NT2/D1 (cell line): ENCODE results near the gene LCORL.
"Not testable (repeated sequence)": the region's sequence is repeated elsewhere in the genome, so short reads cannot be mapped to it uniquely, and the experiment has no call there.

Experiments used
- YY1 ChIP-seq: IDR thresholded peaks from 2 replicates; pipeline ENCODE4 v1.6.1; 2011; ENCODE audit not compliant: insufficient read length, insufficient read depth
- ZNF274 ChIP-seq: IDR thresholded peaks from 2 replicates; pipeline ENCODE4 v1.6.1; 2011; ENCODE audit warnings: mild to moderate bottlenecking, low read depth, low read length

DNA sequence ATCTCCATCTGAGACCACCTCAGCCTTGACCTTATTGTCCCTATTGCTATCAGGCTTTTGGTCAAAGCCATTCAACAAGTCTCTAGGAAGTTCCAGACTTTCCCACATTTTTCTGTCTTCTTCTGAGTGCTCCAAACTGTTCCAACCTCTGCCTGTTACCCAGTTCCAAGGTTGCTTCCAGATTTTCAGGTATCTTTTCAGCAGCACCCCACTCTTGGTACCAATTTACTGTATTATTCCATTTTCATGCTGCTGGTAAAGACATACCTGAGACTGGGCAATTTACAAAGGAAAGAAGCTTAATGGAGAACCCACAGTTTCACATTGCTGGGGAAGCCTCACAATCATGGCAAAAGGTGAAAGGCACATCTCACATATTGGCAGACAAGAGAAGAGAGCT lies 159.6 kb downstream of the LCORL start:
- not testable (repeated sequence) for TF ChIP-seq YY1, ZNF274
